ENCODE results near the gene CASP6.
"Not testable (repeated sequence)": the region's sequence is repeated elsewhere in the genome, so short reads cannot be mapped to it uniquely, and the experiment has no call there.

Gene CASP6

DNA sequence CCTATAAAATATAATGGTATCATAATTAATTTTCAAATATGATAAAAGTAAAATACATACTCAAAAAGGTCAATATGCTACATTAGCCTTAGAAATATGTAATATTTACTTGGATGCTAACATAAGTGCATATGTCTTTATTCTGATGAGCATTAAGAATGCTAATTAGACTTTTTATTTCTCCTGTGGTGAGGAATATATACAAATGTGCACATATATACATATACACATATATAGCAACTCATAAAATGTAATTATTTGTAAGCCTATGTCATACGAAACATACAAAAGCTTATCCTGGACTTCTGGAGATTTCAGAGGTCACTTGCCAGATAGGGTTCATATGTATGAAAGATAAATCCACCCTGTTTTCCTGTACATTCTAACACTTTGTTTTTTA, 15.5 kb upstream of the CASP6 start:
- no peak for DNase-seq

DNA sequence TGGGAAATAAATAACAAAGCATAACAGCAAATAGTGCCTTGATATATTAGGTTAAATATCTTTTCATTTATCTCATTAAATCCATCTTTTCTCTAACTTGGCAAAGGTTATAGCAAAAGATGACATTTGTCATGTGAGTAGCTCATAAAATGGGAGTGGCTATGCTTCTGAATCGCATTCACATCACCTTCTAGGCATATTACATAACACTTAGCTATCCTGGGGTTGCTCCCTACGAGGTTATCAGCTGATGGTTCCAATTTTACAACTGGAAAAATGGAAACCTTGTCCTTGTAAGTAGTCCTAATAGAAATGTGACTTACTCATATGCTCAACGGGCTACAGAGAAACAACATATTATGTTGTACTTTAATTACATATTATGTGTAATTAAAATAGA, 10.3 kb upstream of the CASP6 start:
- DNase-seq: no peak

DNA sequence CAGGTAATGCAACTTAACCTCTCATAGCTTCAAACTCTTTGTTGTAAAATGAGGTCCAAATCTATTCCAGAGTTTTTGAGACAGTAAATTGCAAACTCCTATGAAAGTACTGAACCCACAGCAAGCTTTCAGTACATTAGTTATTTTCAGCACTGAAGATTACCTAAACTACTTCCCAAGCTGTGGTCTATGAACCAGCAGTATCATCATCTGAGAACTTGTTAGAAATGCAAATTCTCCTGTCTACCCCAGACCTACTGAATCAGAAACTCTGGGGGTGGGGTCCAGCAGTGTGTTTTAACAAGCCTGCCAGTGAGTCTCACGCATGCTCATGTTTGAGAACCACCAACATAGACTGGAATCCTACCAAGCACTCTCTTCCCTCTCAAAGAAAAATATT, 5.7 kb upstream of the CASP6 start:
- no peak for DNase-seq

DNA sequence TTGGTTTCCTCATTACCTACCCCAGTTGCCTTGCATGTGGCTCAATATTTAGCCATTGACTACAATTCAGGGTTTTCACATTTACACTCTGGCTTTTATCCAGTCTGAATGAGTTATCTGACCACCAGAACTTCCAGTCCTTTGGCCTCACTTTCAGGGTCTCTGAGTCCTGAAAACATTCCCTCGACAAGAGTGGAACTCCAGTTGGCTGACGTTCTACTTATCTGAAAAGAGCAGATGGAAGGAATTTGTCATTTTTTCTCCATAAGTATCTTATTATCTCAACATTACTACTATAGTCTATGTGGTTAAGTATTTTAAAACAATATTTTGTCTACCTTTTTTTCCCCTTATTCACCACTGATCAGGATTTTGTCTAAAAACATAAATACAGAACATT, 5.2 kb upstream of the CASP6 start:
- no peak for DNase-seq

DNA sequence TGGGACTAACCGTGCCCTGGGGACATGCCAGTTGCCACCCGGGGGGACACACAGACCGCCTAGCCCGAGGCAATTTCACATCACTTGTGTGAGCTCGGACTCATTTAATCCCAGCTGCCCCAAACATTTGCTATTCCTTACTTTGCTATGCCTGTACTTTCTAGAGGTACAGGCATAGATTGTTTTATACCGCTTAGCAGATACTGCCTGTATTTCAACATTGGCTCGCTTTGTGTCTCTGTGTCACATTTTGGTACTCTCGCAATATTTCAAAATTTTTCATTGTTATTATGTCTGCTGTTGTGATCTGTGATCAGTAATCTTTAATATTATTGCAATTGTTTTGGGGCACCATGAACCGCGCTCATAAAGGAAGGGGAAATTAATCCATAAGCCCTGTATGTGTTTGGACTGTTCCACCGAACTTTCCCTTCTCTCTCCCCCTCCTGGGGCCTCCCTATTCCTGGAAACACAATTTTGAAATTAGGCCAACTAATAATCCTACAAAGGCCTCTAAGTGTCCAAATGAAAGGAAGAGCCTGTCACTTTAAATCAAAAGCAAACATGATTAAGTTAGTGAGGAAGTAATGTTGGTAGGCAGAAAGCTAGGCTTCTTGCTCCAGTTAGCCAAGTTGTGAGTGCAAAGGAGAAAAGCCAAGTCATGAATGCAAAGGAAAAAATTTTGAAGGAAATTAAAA, 568 bp upstream of the CASP6 start:
- no peak for DNase-seq

DNA sequence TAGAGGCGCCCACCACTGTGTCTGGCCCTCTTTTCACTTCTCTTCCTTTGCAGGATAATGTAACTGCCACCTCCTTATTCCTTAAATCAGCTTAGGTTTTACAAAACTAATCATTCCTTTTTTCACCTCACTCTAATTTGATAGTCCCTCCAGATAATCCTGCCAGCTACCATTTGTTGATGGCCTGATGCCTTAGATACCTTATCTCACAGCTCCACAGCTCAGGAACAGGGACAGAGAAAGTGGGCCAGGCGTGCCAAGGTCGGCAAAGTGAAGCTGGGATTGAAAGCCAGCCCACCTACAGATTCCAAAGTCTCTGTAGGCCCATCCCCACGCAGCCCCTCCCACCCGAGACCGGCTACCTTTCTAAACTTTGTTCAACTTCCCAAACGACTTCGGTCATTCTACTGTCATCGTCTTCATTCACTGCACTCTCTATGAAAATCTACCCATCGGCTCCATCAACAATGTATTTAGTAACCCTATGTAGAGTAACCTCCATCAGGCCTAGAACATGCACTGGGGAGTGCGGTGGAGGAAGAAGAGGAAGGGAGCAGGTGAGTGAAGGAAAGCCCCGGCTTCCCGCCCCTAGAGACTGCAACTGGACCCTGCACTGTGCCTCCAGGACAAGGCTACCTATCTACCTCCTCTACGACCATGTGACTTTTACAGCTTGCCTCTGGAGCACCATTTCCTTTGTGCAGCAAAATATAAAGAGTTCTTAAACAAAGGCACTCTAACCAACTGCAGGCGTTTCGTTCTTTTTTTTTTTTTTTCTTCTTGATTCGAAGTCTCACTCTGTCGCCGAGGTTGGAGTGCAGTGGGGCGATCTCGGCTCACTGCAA, 1.5 kb downstream of the CASP6 start:
- no peak for DNase-seq

DNA sequence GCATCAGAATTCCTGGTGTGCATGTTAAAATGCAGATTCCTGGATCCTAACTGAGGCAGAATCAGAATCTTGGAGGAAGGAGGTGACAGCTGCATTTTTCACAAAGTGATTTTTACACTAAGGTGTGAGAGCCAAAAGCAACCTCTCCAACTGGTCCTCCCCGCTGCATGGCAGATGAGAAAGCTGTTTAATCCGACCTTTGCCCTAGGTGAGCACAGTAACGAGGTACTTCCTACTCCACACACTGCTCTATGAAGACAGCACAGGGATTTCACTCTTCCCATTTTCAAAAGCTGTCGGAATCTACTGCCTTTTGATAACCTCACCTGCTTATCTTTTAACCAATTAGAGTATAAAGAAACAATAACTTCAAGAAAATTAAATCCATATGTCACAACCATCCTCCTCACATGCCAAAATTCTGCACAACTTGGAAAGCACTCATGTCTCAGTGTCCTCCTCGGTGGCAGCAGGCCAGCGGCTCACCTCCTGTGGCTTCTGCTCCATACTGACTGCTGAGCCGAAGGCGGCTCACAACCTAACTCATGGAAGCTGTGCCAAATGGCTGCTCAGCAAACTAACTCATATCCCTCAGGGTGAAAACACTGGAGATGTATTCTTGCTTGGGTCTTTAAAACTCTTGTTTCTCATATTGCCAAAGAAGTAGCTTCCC, 3.6 kb downstream of the CASP6 start:
- DNase-seq: no peak

DNA sequence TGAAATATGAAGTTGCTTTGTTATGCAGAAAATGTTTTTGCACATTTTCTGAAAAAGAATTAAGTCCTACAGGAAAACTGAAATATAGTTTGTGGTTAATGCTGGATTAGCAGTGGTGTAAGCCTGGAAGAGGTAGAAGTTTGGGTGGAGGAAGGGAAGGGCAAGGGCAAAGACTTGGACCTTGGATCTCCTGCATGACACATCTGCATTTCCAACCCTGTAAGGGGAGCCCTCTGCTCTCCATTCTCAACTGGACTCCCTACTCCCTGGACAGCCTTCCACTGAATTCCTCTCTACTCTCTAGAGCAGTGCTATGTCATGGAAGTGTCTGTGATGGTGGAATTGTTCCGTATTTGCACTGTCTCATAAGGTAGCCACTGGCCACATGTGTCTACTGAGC, 4.6 kb downstream of the CASP6 start:
- no peak for DNase-seq

DNA sequence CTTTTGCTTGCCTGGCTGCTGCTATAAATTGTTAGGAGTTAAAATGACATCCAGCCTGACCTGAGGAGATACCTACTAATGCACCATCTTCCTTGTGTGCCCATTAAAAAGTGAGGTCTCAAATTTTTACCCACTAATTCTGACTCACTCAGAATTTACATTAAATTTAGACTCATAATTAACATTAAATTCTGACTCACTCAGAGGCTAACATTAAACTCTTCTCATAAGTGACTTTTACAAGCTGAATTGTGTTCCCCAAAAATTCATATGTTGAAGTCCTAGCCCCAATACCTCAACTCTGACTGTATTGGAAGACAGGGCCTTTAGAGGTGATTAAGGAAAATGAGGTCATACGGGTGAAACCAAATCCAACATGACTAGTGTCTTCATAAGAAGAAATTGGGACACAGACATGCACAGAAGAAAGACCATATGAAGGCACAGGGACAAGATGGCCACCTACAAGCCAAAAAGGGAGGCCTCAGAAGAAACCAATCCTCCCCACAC, 11.8 kb downstream of the CASP6 start:
- no peak for DNase-seq

DNA sequence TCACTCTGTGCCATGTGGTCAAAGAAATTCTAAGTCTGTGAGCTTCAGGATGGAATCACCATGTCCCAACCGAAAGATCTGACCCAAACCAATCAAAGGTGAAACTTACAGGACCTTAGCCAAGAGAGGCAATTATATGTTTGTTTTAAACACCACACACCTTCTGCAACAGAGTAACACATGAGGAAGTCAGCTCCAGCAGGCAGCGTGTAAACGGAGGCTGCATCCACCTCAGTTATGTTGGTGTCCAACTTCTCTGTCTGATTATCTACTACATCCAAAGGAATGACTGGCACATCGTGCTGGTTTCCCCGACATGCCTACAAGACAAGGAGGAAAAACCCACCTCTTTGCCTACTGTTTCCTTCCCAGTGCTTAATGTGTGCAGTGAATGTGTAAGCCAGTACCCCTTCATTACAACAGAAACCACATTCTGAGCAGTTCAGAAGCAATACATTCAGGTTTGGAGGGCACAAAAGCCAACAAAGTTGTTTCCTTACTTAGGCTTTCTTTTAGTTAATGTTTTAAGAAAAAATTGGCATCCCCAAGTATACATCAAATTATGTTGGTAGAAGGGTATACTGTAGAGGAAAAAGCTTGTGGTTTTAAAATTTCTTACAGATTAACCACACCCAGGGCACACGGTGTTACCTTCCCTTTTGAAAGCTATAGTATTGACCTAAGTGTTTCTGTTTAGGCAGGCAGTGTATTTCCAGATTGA, 12.4 kb downstream of the CASP6 start:
- DNase-seq: no peak

DNA sequence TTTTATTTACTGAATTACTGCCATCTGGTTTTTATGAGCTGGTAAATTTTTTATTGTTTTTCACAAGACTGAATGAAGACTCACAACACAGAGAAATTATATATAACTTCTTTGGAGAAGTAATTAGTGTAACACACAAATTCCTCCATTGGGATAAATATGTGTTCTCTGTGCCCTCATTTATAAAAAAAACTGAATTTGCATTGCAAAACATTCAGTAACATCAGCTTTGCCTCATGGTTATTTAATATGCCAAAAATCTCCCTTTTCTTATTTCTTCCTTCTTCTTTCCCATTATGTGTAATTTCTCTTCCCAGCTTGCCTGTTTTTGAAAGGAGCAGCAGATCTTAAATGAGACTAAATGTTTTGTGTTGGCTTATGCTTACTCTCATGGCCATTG, 18.5 kb downstream of the CASP6 start:
- DNase-seq: no peak

DNA sequence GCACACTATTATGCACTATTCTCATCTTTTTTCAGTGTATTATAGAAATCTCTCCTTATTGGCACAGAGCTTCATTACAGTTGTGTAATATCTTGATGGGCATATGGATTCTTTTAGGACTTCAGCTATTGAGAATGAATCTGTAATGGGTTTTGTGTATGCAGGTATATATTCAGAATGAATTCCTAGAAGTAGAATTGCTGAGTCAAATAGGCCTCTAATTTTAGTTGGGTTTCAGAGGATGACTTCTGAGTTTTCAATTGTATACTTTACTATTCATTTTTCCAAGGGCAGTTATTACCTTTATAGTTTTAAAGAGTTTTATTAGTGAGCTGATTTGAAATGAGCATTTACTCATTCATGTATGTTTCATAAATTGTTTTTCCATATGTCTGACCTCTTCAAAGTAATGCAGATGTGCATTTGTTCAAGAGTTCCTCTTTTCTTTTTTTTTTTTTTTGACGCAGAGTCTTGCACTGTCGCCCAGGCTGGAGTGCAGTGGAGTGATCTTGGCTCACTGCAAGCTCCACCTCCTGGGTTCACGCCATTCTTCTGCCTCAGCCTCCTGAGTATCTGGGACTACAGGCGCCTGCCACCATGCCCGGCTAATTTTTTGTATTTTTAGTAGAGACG, 19.5 kb downstream of the CASP6 start:
- no peak for DNase-seq

DNA sequence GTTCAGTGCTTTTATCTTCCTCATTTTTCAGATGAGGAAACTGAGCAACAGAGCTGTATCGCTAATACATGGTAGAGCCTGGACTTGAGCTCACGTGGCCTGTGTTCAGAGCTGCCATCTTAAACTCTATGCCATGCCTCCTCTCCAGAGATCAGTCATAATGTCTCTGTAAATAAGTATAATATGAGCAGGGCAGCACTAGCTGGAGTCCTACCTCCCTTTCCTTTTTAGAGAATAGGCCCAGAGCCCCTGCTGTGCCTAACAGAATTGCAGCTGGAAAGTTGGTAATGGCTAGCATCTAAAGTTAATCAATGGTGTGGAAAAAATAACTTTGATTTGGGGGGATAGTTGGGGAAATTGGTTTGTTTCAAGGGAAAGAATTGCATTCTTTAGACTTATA, 20.4 kb downstream of the CASP6 start:
- no peak for DNase-seq

DNA sequence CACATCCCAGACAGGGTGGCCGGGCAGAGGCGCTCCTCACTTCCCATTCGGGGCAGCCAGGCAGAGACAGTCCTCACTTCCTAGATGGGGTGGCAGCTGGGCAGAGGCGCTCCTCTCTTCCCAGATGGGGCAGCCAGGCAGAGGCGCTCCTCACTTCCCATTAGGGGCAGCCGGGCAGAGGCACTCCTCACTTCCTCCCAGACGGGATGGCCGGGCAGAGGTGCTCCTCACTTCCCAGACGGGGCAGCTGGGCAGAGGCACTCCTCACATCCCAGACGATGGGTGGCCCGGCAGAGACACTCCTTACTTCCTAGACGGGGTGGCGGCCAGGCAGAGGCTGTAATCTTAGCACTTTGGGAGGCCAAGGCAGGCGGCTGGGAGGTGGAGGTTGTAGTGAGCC, 24.3 kb downstream of the CASP6 start:
- not testable (repeated sequence) for DNase-seq

DNA sequence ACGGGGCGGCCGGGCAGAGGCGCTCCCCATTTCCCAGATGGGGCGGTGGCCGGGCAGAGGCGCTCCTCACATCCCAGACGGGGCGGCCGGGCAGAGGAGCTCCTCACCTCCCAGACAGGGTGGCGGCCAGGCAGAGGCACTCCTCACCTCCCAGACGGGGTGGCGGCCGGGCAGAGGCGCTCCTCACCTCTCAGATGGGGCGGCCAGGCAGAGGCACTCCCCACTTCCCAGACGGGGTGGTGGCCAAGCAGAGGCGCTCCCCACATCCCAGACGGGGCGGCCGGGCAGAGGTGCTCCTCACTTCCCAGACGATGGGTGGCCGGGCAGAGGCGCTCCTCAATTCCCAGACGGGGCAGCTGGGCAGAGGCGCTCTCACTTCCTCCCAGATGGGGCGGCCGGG, 24.8 kb downstream of the CASP6 start:
- not testable (repeated sequence) for DNase-seq

DNA sequence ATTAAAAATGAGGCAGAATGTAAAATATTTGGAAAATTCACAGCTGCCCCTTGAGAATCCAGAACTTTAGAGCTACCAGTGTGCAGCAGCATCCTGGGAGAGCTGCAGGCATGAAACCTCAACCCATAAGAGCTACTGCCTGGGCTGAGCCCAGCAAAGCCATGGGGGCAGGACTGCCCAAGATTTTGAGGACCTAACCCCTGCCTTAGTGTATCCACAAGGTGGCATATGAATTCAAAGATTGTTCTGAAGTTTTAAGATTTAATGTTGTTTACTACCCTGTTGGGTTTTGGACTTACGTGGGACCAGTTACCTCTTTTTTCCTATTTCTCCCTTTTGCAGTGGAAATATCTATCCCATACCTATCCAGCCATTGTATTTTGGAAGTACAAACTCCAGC, 26.4 kb downstream of the CASP6 start:
- DNase-seq: no peak

DNA sequence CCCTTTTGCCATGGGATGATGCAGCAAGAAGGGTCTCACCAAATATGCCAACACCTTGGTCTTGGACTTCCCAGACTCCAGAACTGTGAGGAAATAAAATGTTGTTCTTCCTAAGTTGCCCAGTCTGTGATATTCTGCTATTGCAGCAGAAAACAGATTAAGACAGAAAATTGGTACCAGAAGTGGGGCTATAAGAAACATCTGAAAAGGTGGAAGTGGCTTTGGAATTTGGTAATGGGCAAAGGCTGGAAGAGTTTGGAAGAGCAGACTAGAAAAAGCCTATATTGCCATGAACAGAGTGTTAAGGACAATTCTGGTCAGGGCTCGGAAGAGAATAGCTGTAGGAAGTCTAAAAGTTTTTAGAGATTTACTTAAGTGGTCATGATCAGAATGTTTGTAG, 27.4 kb downstream of the CASP6 start:
- no peak for DNase-seq

DNA sequence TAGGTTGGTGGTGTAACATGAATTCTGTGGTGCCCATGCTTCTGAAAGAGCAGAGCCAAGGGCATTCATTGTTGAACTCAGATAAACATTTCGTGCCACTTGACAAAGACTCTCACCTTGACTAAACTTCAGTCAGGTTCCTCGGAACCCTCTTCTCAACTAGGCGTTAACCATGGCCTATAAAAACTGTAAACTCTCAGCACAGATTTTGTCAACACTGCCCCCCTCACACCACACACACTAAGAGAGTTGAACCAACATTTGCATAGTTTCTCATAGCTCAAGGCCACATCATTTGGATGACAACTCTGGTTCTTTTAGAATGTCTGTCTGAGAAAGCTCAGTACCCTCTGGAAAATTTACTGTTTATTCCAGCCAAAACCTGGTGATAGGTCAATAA, 28.1 kb downstream of the CASP6 start:
- no peak for DNase-seq

DNA sequence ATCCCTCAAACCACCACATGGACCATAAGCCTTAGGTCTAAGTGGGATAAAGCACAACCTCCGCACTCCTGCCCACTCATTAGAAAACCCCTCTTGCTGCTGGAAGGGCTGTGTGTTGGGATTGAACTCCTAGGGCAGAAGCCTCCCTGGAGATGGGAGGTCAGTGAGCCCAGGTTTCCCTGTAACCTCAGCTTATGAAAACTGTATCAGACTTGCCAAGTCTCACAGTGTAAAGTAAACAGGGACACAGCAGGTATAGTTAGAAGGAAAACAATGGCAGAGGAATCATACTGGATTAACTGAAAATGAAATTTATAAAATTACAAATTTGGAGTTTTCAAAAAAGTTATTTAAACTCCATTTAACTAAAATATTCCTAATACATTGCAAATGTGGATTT, 29.9 kb downstream of the CASP6 start:
- DNase-seq: no peak

DNA sequence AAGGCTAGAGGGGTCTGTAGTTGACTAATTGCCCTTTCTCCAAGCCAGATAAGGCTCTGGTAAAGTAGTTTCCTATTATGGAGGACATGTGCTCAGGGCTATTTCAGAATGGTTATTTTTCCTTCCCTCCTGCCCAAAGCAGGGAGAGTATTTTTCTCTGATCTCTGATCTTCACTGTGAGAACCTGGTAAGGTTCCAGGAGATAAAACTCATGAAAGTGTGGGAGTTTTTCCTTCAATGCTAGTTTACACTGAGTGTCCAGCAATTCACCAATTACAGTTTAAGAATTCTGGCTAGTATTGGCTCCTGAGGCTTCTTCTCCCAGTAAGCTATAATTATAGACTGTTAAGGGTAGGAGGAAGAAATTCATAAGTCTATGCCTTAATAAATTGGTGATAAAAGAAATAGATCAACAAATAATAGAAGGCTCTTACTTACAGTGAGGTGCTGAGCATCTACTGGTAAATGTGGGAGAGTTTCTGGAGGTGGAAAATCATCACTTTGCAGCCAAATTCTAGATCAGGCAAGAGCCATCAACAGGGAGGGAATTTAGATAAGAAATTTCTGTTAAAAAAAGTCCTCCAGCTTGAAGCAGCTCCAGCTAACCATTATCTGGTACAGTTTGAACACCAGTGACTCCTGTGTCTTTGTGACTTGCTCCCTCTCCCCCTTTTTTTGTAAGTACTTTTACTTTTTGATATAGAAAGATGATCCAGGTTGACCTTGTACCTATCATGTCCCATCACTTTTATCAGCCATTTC, 30.9 kb downstream of the CASP6 start:
- DNase-seq: no peak

DNA sequence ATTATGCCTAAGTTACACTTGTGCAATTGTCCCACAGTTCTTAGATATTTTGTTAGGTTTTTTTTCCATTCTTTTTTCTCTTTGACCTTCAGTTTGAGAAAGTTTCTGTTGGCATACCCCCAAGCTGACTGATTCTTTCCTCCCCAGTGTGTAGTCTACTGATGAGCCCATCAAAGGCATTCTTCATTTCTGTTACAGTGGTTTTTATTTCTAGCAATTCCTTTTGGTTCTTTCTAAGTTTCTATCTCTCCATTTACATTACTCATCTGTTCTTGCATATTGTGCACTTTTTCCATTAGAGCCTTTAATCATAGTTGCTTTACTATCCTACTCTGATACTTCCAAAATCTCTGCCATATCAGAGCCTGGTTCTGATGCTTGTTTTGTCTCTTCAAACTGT, 31.9 kb downstream of the CASP6 start:
- DNase-seq: no peak

Data from NCI-H524 treated with DMSO at 0.1 percent for 48 hours (cell line).